GM12878 (cell line): ENCODE data around the gene MAP4K2.

Experiments used
- MYC ChIP-seq: IDR thresholded peaks from 2 replicates; pipeline ENCODE4 v1.6.1; 2011; ENCODE audit warnings: mild to moderate bottlenecking, low read length, moderate library complexity, inconsistent platforms; ENCODE audit not compliant: insufficient read depth, insufficient replicate concordance, insufficient read length, severe bottlenecking
- TAF1 ChIP-seq: IDR thresholded peaks from 2 replicates; pipeline ENCODE4 v1.6.1; 2011; ENCODE audit warnings: mild to moderate bottlenecking, low read depth, low read length, borderline replicate concordance
- ZNF217 ChIP-seq: fragments of 450-650 bp; IDR thresholded peaks from 2 replicates; pipeline ENCODE4 v1.6.1; 2017; ENCODE audit warnings: antibody characterized with exemption, mild to moderate bottlenecking
- ZNF274 ChIP-seq: IDR thresholded peaks from one replicate; pipeline ENCODE4 v1.8.0; 2011; ENCODE audit not compliant: insufficient read length, insufficient read depth
- TF ChIP-seq, protein P1 (sequence below), 3 experiments: IDR thresholded peaks in 2 of 3; conservative IDR thresholded peaks in 1 of 3; 2 replicates each; pipeline ENCODE4 v1.5.1; 2011; ENCODE audit warnings: low read depth in 3 of 3, low read length in 3 of 3, mild to moderate bottlenecking in 3 of 3, control low read depth in 2 of 3, moderate library complexity in 2 of 3, inconsistent platforms in 1 of 3, mixed read lengths in 1 of 3; ENCODE audit not compliant: control insufficient read depth in 2 of 3, insufficient read depth in 1 of 3; ENCODE audit errors: extremely low read depth in 1 of 3

DNA sequence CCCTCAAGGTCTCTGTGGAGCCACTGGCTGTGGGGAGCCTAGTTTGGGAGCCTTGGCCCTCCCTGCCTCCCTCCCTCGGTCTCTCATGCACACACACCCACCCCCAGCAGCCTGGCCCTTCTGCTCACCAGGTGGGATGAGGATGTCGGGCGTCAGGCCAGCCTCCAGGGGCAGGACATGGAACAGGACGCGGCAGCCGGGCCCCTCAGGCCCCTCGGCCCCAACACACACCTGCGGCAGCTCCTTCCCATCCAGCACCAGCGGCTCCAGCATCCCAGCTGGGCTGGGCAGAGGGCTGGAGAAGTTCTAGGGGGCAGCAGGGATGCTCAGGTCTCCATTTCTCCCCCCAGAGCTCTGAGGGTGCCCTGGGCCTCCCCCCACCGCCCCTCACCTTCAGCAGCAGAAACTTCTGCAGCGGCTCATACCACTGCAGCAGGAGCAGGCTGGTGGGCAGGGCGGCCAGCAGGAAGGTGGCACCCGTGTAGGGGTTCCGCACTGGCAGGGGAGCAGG lies 11.2 kb downstream of the MAP4K2 start:
- TF ChIP-seq ZNF217: no peak
- TF ChIP-seq, protein P1, sequence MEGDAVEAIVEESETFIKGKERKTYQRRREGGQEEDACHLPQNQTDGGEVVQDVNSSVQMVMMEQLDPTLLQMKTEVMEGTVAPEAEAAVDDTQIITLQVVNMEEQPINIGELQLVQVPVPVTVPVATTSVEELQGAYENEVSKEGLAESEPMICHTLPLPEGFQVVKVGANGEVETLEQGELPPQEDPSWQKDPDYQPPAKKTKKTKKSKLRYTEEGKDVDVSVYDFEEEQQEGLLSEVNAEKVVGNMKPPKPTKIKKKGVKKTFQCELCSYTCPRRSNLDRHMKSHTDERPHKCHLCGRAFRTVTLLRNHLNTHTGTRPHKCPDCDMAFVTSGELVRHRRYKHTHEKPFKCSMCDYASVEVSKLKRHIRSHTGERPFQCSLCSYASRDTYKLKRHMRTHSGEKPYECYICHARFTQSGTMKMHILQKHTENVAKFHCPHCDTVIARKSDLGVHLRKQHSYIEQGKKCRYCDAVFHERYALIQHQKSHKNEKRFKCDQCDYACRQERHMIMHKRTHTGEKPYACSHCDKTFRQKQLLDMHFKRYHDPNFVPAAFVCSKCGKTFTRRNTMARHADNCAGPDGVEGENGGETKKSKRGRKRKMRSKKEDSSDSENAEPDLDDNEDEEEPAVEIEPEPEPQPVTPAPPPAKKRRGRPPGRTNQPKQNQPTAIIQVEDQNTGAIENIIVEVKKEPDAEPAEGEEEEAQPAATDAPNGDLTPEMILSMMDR (IDR thresholded peaks at IDR 0.05 in 2 of 3, conservative IDR thresholded peaks at IDR 0.05 in 1 of 3; ENCODE audit: control insufficient read depth in 2 of 3, extremely low read depth in 1 of 3, insufficient read depth in 1 of 3, low read depth in 3 of 3, low read length in 3 of 3): no peak
- TF ChIP-seq ZNF274: no peak
- no peak for TF ChIP-seq MYC
- TF ChIP-seq TAF1: no peak
